ENCODE measurements around the gene ARL16.

GRCh38 chr17:81713556-81714411, 30.2 kb upstream of the ARL16 start:
- TF ChIP-seq SREBF2 (IDR thresholded peaks at IDR 0.05) (no peak), CTCF (IDR thresholded peaks at IDR 0.05) (no peak), POLR2A (IDR thresholded peaks at IDR 0.05; ENCODE audit: low read length) (no peak), ZSCAN20 (CRISPR knock-in tag; IDR thresholded peaks at IDR 0.05) (no peak)
